NCI-H774 (cell line): ENCODE measurements around the gene WDFY2.

ENCODE experiments used
- DNase-seq: peaks from one replicate; lab custom pipeline; 2025; lab: John Stamatoyannopoulos, UW

The WDFY2 gene

GRCh38 chr13:51740698-51741097, 156.4 kb downstream of the WDFY2 start:
- no peak for DNase-seq

- DNase-seq, result no peak
Measured at GRCh38 chr13:51742031-51742430, 157.8 kb downstream of the WDFY2 start.

- DNase-seq, result no peak
Measured at GRCh38 chr13:51742611-51743010, 158.3 kb downstream of the WDFY2 start.

- DNase-seq, result no peak
Measured at GRCh38 chr13:51745243-51745642, 161.0 kb downstream of the WDFY2 start.

GRCh38 chr13:51746802-51747201, 162.5 kb downstream of the WDFY2 start:
- DNase-seq, result no peak

- no peak for DNase-seq
Measured at GRCh38 chr13:51747438-51748434, 163.5 kb downstream of the WDFY2 start.

- DNase-seq, result no peak
Measured at GRCh38 chr13:51756651-51757050, 172.4 kb downstream of the WDFY2 start.

- DNase-seq, result no peak
Measured at GRCh38 chr13:51758691-51759090, 174.4 kb downstream of the WDFY2 start.

- no peak for DNase-seq
Measured at GRCh38 chr13:51759240-51759639, 175.0 kb downstream of the WDFY2 start.

GRCh38 chr13:51760592-51760991, 176.3 kb downstream of the WDFY2 start:
- DNase-seq, result no peak

GRCh38 chr13:51761643-51762350, 177.5 kb downstream of the WDFY2 start:
- no peak for DNase-seq

GRCh38 chr13:51763486-51763885, 179.2 kb downstream of the WDFY2 start:
- DNase-seq, result no peak

- DNase-seq, result no peak
Measured at GRCh38 chr13:51764184-51765141, 180.2 kb downstream of the WDFY2 start.

- DNase-seq, result no peak
Measured at GRCh38 chr13:51765142-51765515, 180.9 kb downstream of the WDFY2 start.

GRCh38 chr13:51767100-51767499, 182.8 kb downstream of the WDFY2 start:
- DNase-seq, result no peak

- DNase-seq, result no peak
Measured at GRCh38 chr13:51768378-51768921, 184.2 kb downstream of the WDFY2 start.

- DNase-seq, result no peak
Measured at GRCh38 chr13:51768976-51769375, 184.7 kb downstream of the WDFY2 start.

GRCh38 chr13:51769455-51770127, 185.3 kb downstream of the WDFY2 start:
- DNase-seq, result no peak

GRCh38 chr13:51770160-51770559, 185.9 kb downstream of the WDFY2 start:
- DNase-seq, result no peak

GRCh38 chr13:51770681-51771417, 186.6 kb downstream of the WDFY2 start:
- no peak for DNase-seq
